Measurements from ENCODE around the gene TBL1X. TPM values are rescaled to one million over a fixed set of nuclear protein-coding genes. Genes with fewer than 3 reads are reported as not detected.

TBL1X gene
- total RNA-seq, 6 donors from 2014 or later, result 6.3 to 21.4 (median 12.8) TPM

- Histone ChIP-seq H3K27me3 (no peaks in the 10 kb centered on the region), H3K4me3 (no peak overlapping the region), H3K9me3 (no peaks in the 10 kb centered on the region), H3K4me1 (no peaks in the 10 kb centered on the region), H3K36me3 (peaks cover 0 to 18% (median 3%) of the 10 kb centered on the region in 4 donors), H3K27ac (no peak overlapping the region)
- WGBS, 2 donors, result 93 to 99% methylated on average over 5 of the region's 5 CpGs
- no peak for DNase-seq
- TF ChIP-seq POLR2A (IDR thresholded peaks at IDR 0.05) (no peak), EP300 (IDR thresholded peaks at IDR 0.05) (no peak), CTCF (IDR thresholded peaks at IDR 0.05) (no peak), POLR2AphosphoS5 (IDR thresholded peaks at IDR 0.05) (no peak)
- no peak for ATAC-seq (ENCODE audit: low FRiP score in 2 of 2)
Measured at GRCh38 chrX:9690046-9690445, 225.2 kb downstream of the TBL1X start.

GRCh38 chrX:9693307-9694001, 228.6 kb downstream of the TBL1X start:
- Histone ChIP-seq H3K9me3 (no peaks in the 10 kb centered on the region), H3K4me3 (no peak overlapping the region), H3K27ac (no peak overlapping the region), H3K36me3 (peaks cover 0 to 18% (median 3%) of the 10 kb centered on the region in 4 donors), H3K4me1 (no peaks in the 10 kb centered on the region), H3K27me3 (no peaks in the 10 kb centered on the region)
- ATAC-seq (ENCODE audit: low FRiP score in 2 of 2) (no peak), DNase-seq (no peak)
- TF ChIP-seq POLR2AphosphoS5 (IDR thresholded peaks at IDR 0.05) (no peak), EP300 (IDR thresholded peaks at IDR 0.05) (no peak), CTCF (IDR thresholded peaks at IDR 0.05) (no peak), POLR2A (IDR thresholded peaks at IDR 0.05) (no peak)
- 86 to 87% methylated on average over 9 to 12 of the region's 12 CpGs for WGBS, 2 donors

- Histone ChIP-seq H3K36me3 (peaks cover 0 to 8% (median 2%) of the 10 kb centered on the region in 4 donors), H3K4me1 (no peaks in the 10 kb centered on the region), H3K4me3 (no peak overlapping the region), H3K27ac (no peak overlapping the region), H3K27me3 (no peaks in the 10 kb centered on the region), H3K9me3 (no peaks in the 10 kb centered on the region)
- no peak for TF ChIP-seq POLR2A (IDR thresholded peaks at IDR 0.05)
- no peak for TF ChIP-seq POLR2AphosphoS5 (IDR thresholded peaks at IDR 0.05)
- TF ChIP-seq EP300 (IDR thresholded peaks at IDR 0.05), result no peak
- no peak for TF ChIP-seq CTCF (IDR thresholded peaks at IDR 0.05)
- 91 to 100% methylated on average over 3 to 12 of the region's 12 CpGs for WGBS, 2 donors
- no peak for ATAC-seq (ENCODE audit: low FRiP score in 2 of 2)
- DNase-seq, result no peak
Measured at GRCh38 chrX:9698576-9698975, 233.7 kb downstream of the TBL1X start.

- TF ChIP-seq POLR2AphosphoS5 (IDR thresholded peaks at IDR 0.05), result no peak
- no peak for TF ChIP-seq EP300 (IDR thresholded peaks at IDR 0.05)
- no peak for TF ChIP-seq POLR2A (IDR thresholded peaks at IDR 0.05)
- TF ChIP-seq CTCF (IDR thresholded peaks at IDR 0.05), result no peak
- H3K27me3 ChIP-seq, result no peaks in the 10 kb centered on the region
- no peak for ATAC-seq (ENCODE audit: low FRiP score in 2 of 2)
- no peak overlapping the region for H3K4me3 ChIP-seq
- no peaks in the 10 kb centered on the region for H3K36me3 ChIP-seq
- H3K27ac ChIP-seq, result no peak overlapping the region
- H3K4me1 ChIP-seq, result no peaks in the 10 kb centered on the region
- no peak for DNase-seq
- WGBS, 2 donors, result 73 to 85% methylated on average over 7 to 15 of the region's 15 CpGs
- peaks cover 0 to 4% (median 0%) of the 10 kb centered on the region in 4 donors for H3K9me3 ChIP-seq
Measured at GRCh38 chrX:9700555-9700954, 235.7 kb downstream of the TBL1X start.

GRCh38 chrX:9701790-9702189, 236.9 kb downstream of the TBL1X start:
- H3K36me3 ChIP-seq, result no peaks in the 10 kb centered on the region
- no peaks in the 10 kb centered on the region for H3K27me3 ChIP-seq
- H3K9me3 ChIP-seq, result peaks cover 0 to 4% (median 0%) of the 10 kb centered on the region in 4 donors
- no peak overlapping the region for H3K27ac ChIP-seq
- TF ChIP-seq POLR2AphosphoS5 (IDR thresholded peaks at IDR 0.05) (no peak), CTCF (IDR thresholded peaks at IDR 0.05) (no peak), POLR2A (IDR thresholded peaks at IDR 0.05) (no peak), EP300 (IDR thresholded peaks at IDR 0.05) (no peak)
- 93 to 99% methylated on average over 12 of the region's 12 CpGs for WGBS, 2 donors
- DNase-seq (no peak), ATAC-seq (ENCODE audit: low FRiP score in 2 of 2) (no peak)
- no peak overlapping the region for H3K4me3 ChIP-seq
- no peaks in the 10 kb centered on the region for H3K4me1 ChIP-seq
